Measurements from ENCODE around the gene HAPLN3. TPM values are rescaled to one million over a fixed set of nuclear protein-coding genes. Genes with fewer than 3 reads are reported as not detected.

The HAPLN3 gene
- total and polyA plus RNA-seq, 2 experiments from 2014 or later, result 4.2 to 6.6 TPM

- Histone ChIP-seq H3K9me3 (ENCODE audit: low read depth) (no peaks in the 10 kb centered on the region), H3K4me1 (ENCODE audit: insufficient read depth) (peaks cover 4% of the 10 kb centered on the region), H3K4me2 (no peak overlapping the region), H4K20me1 (ENCODE audit: insufficient read depth, poor library complexity, severe bottlenecking) (no peaks in the 10 kb centered on the region), H3K79me2 (no peaks in the 10 kb centered on the region), H3K9me2 (replicated peaks; ENCODE audit: insufficient read depth) (no peaks in the 10 kb centered on the region), H2AFZ (no peak overlapping the region), H3K4me3 (no peak overlapping the region), H3K27me3 (no peaks in the 10 kb centered on the region), H3K27ac (no peak overlapping the region), H3K36me3 (replicated peaks; ENCODE audit: insufficient read depth, low read depth) (no peaks in the 10 kb centered on the region)
- 76% methylated on average over 9 of the region's 9 CpGs for WGBS (ENCODE audit: low lambda C conversion rate, missing lambda C conversion rate)
- DNase-seq (ENCODE audit: low spot score), result no peak
- TF ChIP-seq EZH2 (IDR thresholded peaks at IDR 0.05; ENCODE audit: borderline replicate concordance) (no peak), EZH2phosphoT487 (IDR thresholded peaks at IDR 0.05; ENCODE audit: low read depth, severe bottlenecking, unreplicated experiment) (no peak), CTCF (IDR thresholded peaks at IDR 0.05; ENCODE audit: poor library complexity) (no peak)
These were observed 25.0 kb upstream of the HAPLN3 start for GRCh38 chr15:88920186-88920891.

DNA sequence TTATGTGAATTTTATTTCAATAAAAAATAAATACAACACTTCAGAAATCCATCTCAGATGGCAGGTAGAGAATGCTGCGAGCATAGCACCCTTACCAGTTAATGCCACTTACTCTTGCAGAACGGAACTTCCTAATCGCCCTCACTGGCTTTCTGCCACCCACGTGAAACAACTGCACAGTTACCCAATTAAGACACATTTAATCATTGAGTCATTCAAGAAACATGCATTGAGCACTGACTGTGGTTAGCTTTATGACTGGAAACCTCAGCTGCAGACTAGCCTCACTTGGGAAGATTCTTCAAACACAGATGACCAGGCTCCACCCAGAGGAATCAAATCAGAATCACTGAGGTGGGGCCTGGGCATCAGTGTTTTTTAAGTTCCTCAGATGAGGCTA, 23.4 kb upstream of the HAPLN3 start:
- no peak for TF ChIP-seq CTCF (IDR thresholded peaks at IDR 0.05; ENCODE audit: poor library complexity)
- no peak for TF ChIP-seq EZH2phosphoT487 (IDR thresholded peaks at IDR 0.05; ENCODE audit: low read depth, severe bottlenecking, unreplicated experiment)
- TF ChIP-seq EZH2 (IDR thresholded peaks at IDR 0.05; ENCODE audit: borderline replicate concordance), result no peak
- Histone ChIP-seq H3K36me3 (replicated peaks; ENCODE audit: insufficient read depth, low read depth) (no peaks in the 10 kb centered on the region), H3K4me3 (no peak overlapping the region), H3K4me2 (no peak overlapping the region), H2AFZ (no peak overlapping the region), H3K4me1 (ENCODE audit: insufficient read depth) (peaks cover 4% of the 10 kb centered on the region), H4K20me1 (ENCODE audit: insufficient read depth, poor library complexity, severe bottlenecking) (no peaks in the 10 kb centered on the region), H3K27me3 (no peaks in the 10 kb centered on the region), H3K9me2 (replicated peaks; ENCODE audit: insufficient read depth) (no peaks in the 10 kb centered on the region), H3K27ac (peak overlapping the region; percentile 71), H3K9me3 (ENCODE audit: low read depth) (no peaks in the 10 kb centered on the region), H3K79me2 (no peaks in the 10 kb centered on the region)
- peak; percentile 68 for DNase-seq (ENCODE audit: low spot score)
- 54% methylated on average over 4 of the region's 4 CpGs for WGBS (ENCODE audit: low lambda C conversion rate, missing lambda C conversion rate)

DNA sequence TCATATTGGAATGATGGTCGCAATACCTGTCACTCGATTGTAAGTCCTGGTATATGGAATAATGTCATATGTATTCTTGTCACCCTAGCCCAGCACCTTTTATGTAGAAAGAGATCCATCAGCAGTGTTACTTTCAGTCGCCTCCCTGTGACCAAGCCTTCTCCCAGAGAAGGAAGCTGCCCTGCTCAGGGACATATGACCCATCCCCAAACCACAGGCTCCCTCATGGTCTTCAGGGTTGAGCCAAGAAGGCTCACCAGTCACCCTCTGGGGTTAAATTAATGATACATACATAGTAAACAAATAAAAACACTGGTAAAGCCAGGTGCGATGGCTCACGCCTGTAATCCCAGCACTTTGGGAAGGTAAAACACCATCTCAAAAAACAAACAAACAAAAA, 22.4 kb upstream of the HAPLN3 start:
- WGBS (ENCODE audit: low lambda C conversion rate, missing lambda C conversion rate), result 96% methylated on average over 5 of the region's 5 CpGs
- Histone ChIP-seq H3K36me3 (replicated peaks; ENCODE audit: insufficient read depth, low read depth) (no peaks in the 10 kb centered on the region), H3K4me1 (ENCODE audit: insufficient read depth) (peaks cover 4% of the 10 kb centered on the region), H3K9me3 (ENCODE audit: low read depth) (no peaks in the 10 kb centered on the region), H3K4me3 (no peak overlapping the region), H3K4me2 (no peak overlapping the region), H3K27me3 (no peaks in the 10 kb centered on the region), H3K79me2 (peaks cover 2% of the 10 kb centered on the region), H2AFZ (no peak overlapping the region), H4K20me1 (ENCODE audit: insufficient read depth, poor library complexity, severe bottlenecking) (no peaks in the 10 kb centered on the region), H3K9me2 (replicated peaks; ENCODE audit: insufficient read depth) (no peaks in the 10 kb centered on the region), H3K27ac (peak overlapping the region; percentile 11)
- no peak for DNase-seq (ENCODE audit: low spot score)
- TF ChIP-seq EZH2 (IDR thresholded peaks at IDR 0.05; ENCODE audit: borderline replicate concordance), result no peak
- no peak for TF ChIP-seq EZH2phosphoT487 (IDR thresholded peaks at IDR 0.05; ENCODE audit: low read depth, severe bottlenecking, unreplicated experiment)

GRCh38 chr15:88915354-88915753, 20.0 kb upstream of the HAPLN3 start:
- Histone ChIP-seq H2AFZ (no peak overlapping the region), H3K4me3 (no peak overlapping the region), H3K36me3 (replicated peaks; ENCODE audit: insufficient read depth, low read depth) (no peaks in the 10 kb centered on the region), H3K27ac (no peak overlapping the region), H3K4me1 (ENCODE audit: insufficient read depth) (peaks cover 16% of the 10 kb centered on the region), H3K9me2 (replicated peaks; ENCODE audit: insufficient read depth) (no peaks in the 10 kb centered on the region), H4K20me1 (ENCODE audit: insufficient read depth, poor library complexity, severe bottlenecking) (no peaks in the 10 kb centered on the region), H3K27me3 (no peaks in the 10 kb centered on the region), H3K4me2 (no peak overlapping the region), H3K9me3 (ENCODE audit: low read depth) (no peaks in the 10 kb centered on the region), H3K79me2 (peaks cover 26% of the 10 kb centered on the region)
- WGBS (ENCODE audit: low lambda C conversion rate, missing lambda C conversion rate), result 98% methylated on average over 9 of the region's 10 CpGs
- no peak for DNase-seq (ENCODE audit: low spot score)
- TF ChIP-seq EZH2 (IDR thresholded peaks at IDR 0.05; ENCODE audit: borderline replicate concordance) (no peak), EZH2phosphoT487 (IDR thresholded peaks at IDR 0.05; ENCODE audit: low read depth, severe bottlenecking, unreplicated experiment) (no peak), CTCF (IDR thresholded peaks at IDR 0.05; ENCODE audit: poor library complexity) (no peak)
